OCI-LY7 (cell line): ENCODE results near the gene TMEM242.

ENCODE experiments used
- CTCF ChIP-seq: fragments of 200-600 bp; sonication (generic); conservative IDR thresholded peaks from 2 replicates; pipeline ENCODE4 v1.5.1; 2014; ENCODE audit warnings: mild to moderate bottlenecking, antibody characterized with exemption, low read length, moderate library complexity, mixed read lengths
- EZH2phosphoT487 ChIP-seq: fragments of 200-600 bp; sonication (generic); IDR thresholded peaks from 2 replicates; pipeline ENCODE4 v1.6.1; 2018; ENCODE audit warnings: low read depth, borderline replicate concordance, mild to moderate bottlenecking, mixed run types, antibody characterized with exemption, low read length, moderate library complexity, mixed read lengths

- TF ChIP-seq CTCF = no peak
- TF ChIP-seq EZH2phosphoT487 = no peak
Observed at GRCh38 chr6:157253017-157253416, 70.3 kb downstream of the TMEM242 start.
